ENCODE measurements around the gene TP53BP1.

Gene TP53BP1

DNA sequence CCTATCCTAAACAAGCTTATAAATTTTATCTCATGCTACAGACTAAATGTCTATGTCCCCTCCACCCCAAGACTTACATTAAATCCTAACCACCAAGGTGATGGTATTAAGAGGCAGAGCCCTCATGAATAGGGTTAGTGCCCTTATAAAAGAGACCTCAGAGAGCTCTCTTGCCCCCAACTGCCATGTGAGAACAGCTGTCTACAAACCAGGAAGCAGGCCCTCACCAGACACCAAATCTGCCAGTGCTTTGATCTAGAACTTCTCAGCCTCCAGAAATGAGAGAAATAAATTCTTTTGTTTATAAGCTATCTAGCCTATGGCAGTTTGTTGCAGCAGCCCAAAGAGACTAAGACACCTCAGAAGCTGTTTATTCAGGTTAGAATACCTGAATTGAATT lies 58.5 kb downstream of the TP53BP1 start:
- Histone ChIP-seq H3K9me3 (ENCODE audit: insufficient read depth, low read length) (no peaks in the 10 kb centered on the region), H3K4me1 (ENCODE audit: insufficient read depth, insufficient read length) (no peaks in the 10 kb centered on the region), H3K9ac (ENCODE audit: insufficient read length, low read depth) (no peak overlapping the region), H3K4me3 (ENCODE audit: insufficient read length, low read depth) (no peak overlapping the region), H3K36me3 (ENCODE audit: insufficient read depth, insufficient read length, low read length) (peaks cover 59% of the 10 kb centered on the region), H3K27me3 (ENCODE audit: insufficient read depth, insufficient read length) (no peaks in the 10 kb centered on the region)
- DNase-seq (ENCODE audit: low read depth, low spot score) = no peak
- TF ChIP-seq SUZ12 (IDR thresholded peaks at IDR 0.05; ENCODE audit: extremely low read depth, insufficient read depth, insufficient read length) (no peak), ZNF274 (IDR thresholded peaks at IDR 0.05; ENCODE audit: low read depth, low read length) (no peak), YY1 (IDR thresholded peaks at IDR 0.05; ENCODE audit: insufficient read depth, insufficient read length) (no peak)

DNA sequence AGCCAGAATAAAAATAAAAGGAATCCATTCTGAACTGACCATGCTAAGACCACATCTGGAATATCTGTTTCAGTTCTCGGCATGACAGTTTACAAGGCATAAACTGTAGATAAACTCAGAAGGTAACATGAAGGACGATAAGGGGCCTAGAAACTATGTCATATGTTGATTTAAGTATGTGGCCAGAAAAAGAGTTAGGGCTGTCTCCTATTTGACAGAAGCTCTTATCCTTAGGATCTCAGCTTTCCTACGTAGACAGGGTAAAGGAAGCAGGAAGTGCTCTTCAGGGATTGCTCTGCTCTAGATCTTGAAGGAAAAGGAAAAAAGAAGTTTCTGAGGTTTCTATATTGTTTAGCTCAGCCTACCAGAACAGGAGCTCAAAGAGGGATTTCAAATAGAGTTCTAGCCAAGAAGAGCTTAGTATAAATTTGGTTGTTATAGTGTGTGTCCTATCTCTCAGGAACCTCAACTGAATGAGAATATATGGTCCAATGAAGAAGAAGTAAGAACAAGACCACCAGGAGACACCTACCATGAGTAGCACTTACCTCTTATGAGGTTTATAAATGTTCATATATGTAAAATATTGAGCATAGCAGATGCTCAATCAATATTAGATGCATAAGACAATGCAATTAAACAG lies 59.2 kb downstream of the TP53BP1 start:
- no peak overlapping the region for H3K9ac ChIP-seq (ENCODE audit: insufficient read length, low read depth)
- no peak overlapping the region for H3K4me3 ChIP-seq (ENCODE audit: insufficient read length, low read depth)
- H3K9me3 ChIP-seq (ENCODE audit: insufficient read depth, low read length) = no peaks in the 10 kb centered on the region
- DNase-seq (ENCODE audit: low read depth, low spot score) = no peak
- no peaks in the 10 kb centered on the region for H3K27me3 ChIP-seq (ENCODE audit: insufficient read depth, insufficient read length)
- TF ChIP-seq SUZ12 (IDR thresholded peaks at IDR 0.05; ENCODE audit: extremely low read depth, insufficient read depth, insufficient read length) = no peak
- TF ChIP-seq ZNF274 (IDR thresholded peaks at IDR 0.05; ENCODE audit: low read depth, low read length) = no peak
- TF ChIP-seq YY1 (IDR thresholded peaks at IDR 0.05; ENCODE audit: insufficient read depth, insufficient read length) = no peak
- H3K36me3 ChIP-seq (ENCODE audit: insufficient read depth, insufficient read length, low read length) = peaks cover 59% of the 10 kb centered on the region
- no peaks in the 10 kb centered on the region for H3K4me1 ChIP-seq (ENCODE audit: insufficient read depth, insufficient read length)

DNA sequence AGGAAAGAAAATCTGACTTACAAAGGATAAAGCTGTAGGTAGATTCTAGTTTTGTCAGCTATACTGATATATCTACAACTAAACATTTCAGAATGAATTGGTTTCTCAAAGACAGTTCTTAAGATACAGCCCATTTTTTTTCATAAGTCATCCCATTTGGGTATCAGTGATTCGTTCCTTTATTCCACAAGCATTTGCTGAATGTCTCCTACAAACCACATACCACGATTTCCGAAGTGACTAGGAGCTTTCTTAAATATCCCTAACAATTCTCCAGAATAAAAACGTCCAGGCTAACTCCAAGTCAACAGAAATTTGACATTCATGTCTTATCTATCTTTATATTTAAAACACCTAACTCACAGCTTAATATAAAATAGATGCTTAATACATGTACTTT lies 59.8 kb downstream of the TP53BP1 start:
- no peak overlapping the region for H3K9ac ChIP-seq (ENCODE audit: insufficient read length, low read depth)
- DNase-seq (ENCODE audit: low read depth, low spot score) = no peak
- no peaks in the 10 kb centered on the region for H3K27me3 ChIP-seq (ENCODE audit: insufficient read depth, insufficient read length)
- no peak for TF ChIP-seq SUZ12 (IDR thresholded peaks at IDR 0.05; ENCODE audit: extremely low read depth, insufficient read depth, insufficient read length)
- H3K36me3 ChIP-seq (ENCODE audit: insufficient read depth, insufficient read length, low read length) = peaks cover 61% of the 10 kb centered on the region
- no peak overlapping the region for H3K4me3 ChIP-seq (ENCODE audit: insufficient read length, low read depth)
- no peaks in the 10 kb centered on the region for H3K4me1 ChIP-seq (ENCODE audit: insufficient read depth, insufficient read length)
- H3K9me3 ChIP-seq (ENCODE audit: insufficient read depth, low read length) = no peaks in the 10 kb centered on the region

DNA sequence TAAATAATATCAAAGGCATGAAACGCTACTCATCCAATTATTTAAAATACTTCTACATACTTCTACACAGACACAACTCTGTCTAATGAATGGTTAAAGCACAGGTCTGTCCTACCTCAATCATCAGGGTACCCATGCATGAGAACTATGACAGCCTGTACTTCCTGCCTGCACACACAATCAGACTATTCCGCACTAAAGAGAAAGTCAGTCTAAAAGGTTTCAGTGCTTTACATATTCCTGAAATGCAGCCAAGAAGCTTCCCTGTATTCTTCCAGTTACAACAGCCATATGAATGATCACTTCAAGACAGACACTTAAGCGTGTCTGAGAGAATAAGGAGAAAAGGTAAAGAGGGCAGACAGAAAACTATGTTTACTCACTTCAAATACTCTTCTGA lies 63.3 kb downstream of the TP53BP1 start:
- DNase-seq (ENCODE audit: low read depth, low spot score) = no peak
- Histone ChIP-seq H3K4me1 (ENCODE audit: insufficient read depth, insufficient read length) (no peaks in the 10 kb centered on the region), H3K27me3 (ENCODE audit: insufficient read depth, insufficient read length) (no peaks in the 10 kb centered on the region), H3K4me3 (ENCODE audit: insufficient read length, low read depth) (no peak overlapping the region), H3K9ac (ENCODE audit: insufficient read length, low read depth) (no peak overlapping the region), H3K9me3 (ENCODE audit: insufficient read depth, low read length) (no peaks in the 10 kb centered on the region), H3K36me3 (ENCODE audit: insufficient read depth, insufficient read length, low read length) (peaks cover 57% of the 10 kb centered on the region)
- TF ChIP-seq SUZ12 (IDR thresholded peaks at IDR 0.05; ENCODE audit: extremely low read depth, insufficient read depth, insufficient read length) = no peak
- TF ChIP-seq ZNF274 (IDR thresholded peaks at IDR 0.05; ENCODE audit: low read depth, low read length) = no peak

DNA sequence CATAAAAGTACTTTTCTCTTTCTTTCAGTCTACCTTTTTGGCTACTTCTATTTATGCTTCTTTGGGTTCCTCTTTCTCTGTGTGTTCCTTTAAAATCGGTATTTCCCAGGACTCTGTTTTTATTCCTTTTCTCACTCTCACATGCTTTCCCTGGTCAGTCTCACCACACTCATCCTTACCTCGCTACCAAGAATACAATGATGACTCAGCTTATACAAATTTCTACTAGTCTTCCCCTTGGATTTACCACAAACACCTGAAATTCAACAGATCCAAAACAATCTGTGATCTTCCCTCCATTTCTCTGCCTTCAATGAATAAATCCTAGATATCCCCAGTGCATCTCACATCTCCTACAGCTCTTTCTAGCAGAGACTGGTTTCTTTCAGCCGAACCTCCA lies 69.2 kb downstream of the TP53BP1 start:
- DNase-seq (ENCODE audit: low read depth, low spot score) = no peak
- H3K36me3 ChIP-seq (ENCODE audit: insufficient read depth, insufficient read length, low read length) = peaks cover 63% of the 10 kb centered on the region
- H3K9me3 ChIP-seq (ENCODE audit: insufficient read depth, low read length) = no peaks in the 10 kb centered on the region
- H3K27me3 ChIP-seq (ENCODE audit: insufficient read depth, insufficient read length) = no peaks in the 10 kb centered on the region
- no peak overlapping the region for H3K9ac ChIP-seq (ENCODE audit: insufficient read length, low read depth)
- TF ChIP-seq SUZ12 (IDR thresholded peaks at IDR 0.05; ENCODE audit: extremely low read depth, insufficient read depth, insufficient read length) = no peak
- no peak for TF ChIP-seq ZNF274 (IDR thresholded peaks at IDR 0.05; ENCODE audit: low read depth, low read length)
- TF ChIP-seq YY1 (IDR thresholded peaks at IDR 0.05; ENCODE audit: insufficient read depth, insufficient read length) = no peak
- no peak overlapping the region for H3K4me3 ChIP-seq (ENCODE audit: insufficient read length, low read depth)
- H3K4me1 ChIP-seq (ENCODE audit: insufficient read depth, insufficient read length) = no peaks in the 10 kb centered on the region

DNA sequence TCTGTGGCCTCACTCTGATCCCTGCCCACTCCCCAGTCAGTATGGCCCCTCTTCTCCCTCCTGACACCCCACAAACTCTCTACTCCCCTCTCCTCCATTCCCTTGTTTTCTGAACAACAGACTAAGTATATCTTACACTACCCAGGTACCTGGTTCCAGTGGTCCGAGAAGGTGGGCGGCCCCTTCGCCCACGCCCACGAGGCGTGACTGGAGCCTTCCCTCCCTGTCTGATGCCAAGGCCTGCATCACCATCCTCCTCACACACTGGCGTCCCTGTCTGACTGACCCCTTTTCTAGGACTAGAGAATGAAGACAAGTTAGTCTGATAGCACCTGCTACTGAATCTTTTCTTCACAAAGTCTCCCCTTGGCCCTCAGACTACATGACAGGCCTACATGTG lies 72.1 kb downstream of the TP53BP1 start:
- Histone ChIP-seq H3K27me3 (ENCODE audit: insufficient read depth, insufficient read length) (no peaks in the 10 kb centered on the region), H3K4me3 (ENCODE audit: insufficient read length, low read depth) (no peak overlapping the region), H3K9ac (ENCODE audit: insufficient read length, low read depth) (no peak overlapping the region), H3K9me3 (ENCODE audit: insufficient read depth, low read length) (no peaks in the 10 kb centered on the region), H3K36me3 (ENCODE audit: insufficient read depth, insufficient read length, low read length) (peaks cover 63% of the 10 kb centered on the region), H3K4me1 (ENCODE audit: insufficient read depth, insufficient read length) (no peaks in the 10 kb centered on the region)
- TF ChIP-seq SUZ12 (IDR thresholded peaks at IDR 0.05; ENCODE audit: extremely low read depth, insufficient read depth, insufficient read length) (no peak), YY1 (IDR thresholded peaks at IDR 0.05; ENCODE audit: insufficient read depth, insufficient read length) (no peak), ZNF274 (IDR thresholded peaks at IDR 0.05; ENCODE audit: low read depth, low read length) (no peak)
- DNase-seq (ENCODE audit: low read depth, low spot score) = no peak

DNA sequence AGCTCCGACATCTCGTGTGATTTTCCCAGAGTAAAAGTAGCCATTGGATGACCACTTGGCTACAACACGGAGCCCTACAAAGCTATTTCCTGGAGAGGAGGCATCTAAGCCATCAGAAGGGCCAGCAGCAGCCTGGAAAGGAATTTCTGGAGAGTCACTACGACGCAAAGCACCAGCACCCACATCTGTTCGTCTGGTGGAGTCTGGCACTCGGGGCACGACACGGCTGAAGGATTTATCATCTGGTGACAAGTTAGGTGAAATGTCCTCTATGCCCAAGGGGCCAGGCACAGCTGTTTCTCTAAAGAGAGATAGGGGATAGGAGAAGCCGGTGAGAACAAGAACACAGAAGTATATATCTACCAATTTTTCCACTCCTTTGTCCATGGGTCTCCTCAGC lies 72.5 kb downstream of the TP53BP1 start:
- no peaks in the 10 kb centered on the region for H3K9me3 ChIP-seq (ENCODE audit: insufficient read depth, low read length)
- H3K27me3 ChIP-seq (ENCODE audit: insufficient read depth, insufficient read length) = no peaks in the 10 kb centered on the region
- H3K9ac ChIP-seq (ENCODE audit: insufficient read length, low read depth) = no peak overlapping the region
- DNase-seq (ENCODE audit: low read depth, low spot score) = no peak
- TF ChIP-seq YY1 (IDR thresholded peaks at IDR 0.05; ENCODE audit: insufficient read depth, insufficient read length) = no peak
- no peak for TF ChIP-seq ZNF274 (IDR thresholded peaks at IDR 0.05; ENCODE audit: low read depth, low read length)
- TF ChIP-seq SUZ12 (IDR thresholded peaks at IDR 0.05; ENCODE audit: extremely low read depth, insufficient read depth, insufficient read length) = no peak
- no peaks in the 10 kb centered on the region for H3K4me1 ChIP-seq (ENCODE audit: insufficient read depth, insufficient read length)
- peaks cover 68% of the 10 kb centered on the region for H3K36me3 ChIP-seq (ENCODE audit: insufficient read depth, insufficient read length, low read length)
- no peak overlapping the region for H3K4me3 ChIP-seq (ENCODE audit: insufficient read length, low read depth)
